ENCODE measurements around the gene ADNP.
"Not testable (repeated sequence)": the region's sequence is repeated elsewhere in the genome, so short reads cannot be mapped to it uniquely, and the experiment has no call there.

ADNP gene

DNA sequence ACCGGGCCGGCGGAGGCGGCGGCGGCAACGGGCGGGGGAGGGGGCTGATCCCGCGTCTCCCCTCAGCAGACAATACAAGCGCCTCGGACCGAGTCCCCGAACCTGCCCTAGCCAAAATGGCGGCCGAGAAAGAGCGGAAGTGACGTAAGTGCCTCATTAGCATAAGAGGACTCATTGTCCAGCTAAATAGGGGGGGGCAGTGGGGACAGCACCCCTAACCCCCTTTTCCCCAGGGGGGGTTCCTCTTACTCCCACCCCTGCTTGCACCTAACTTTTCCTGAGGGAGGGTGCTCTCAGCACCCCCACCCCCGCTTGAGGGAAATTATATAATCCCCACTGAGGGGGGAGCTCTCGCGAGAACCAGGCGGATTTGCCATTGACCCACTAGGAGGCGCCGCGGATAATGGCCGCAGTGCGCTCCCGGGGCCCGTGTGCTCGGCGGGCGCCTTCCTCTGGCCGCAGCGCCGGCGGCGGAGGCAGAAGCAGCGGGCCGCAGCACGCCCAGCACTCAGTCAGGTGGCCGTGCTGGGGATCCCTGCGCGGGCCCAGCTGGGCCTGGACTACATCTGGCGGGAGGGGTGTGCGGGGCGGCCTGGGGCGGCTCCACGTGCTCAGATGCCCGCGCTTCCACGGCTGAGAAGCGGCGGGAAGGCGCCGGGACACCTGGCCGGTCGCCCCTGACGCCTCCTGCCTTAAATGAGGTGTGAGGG, at the start of gene ADNP:
Gene ADNP, minus strand, starts transcription at position 132 of the 710 bp plus-strand sequence. CDS start 27,441 bp downstream, outside the sequence.
- TF ChIP-seq ZNF274 (IDR thresholded peaks at IDR 0.05; ENCODE audit: low read depth, low read length) = no peak
- peak within 1 kb of the TSS; percentile 99 for H3K4me3 ChIP-seq (ENCODE audit: low read length)

DNA sequence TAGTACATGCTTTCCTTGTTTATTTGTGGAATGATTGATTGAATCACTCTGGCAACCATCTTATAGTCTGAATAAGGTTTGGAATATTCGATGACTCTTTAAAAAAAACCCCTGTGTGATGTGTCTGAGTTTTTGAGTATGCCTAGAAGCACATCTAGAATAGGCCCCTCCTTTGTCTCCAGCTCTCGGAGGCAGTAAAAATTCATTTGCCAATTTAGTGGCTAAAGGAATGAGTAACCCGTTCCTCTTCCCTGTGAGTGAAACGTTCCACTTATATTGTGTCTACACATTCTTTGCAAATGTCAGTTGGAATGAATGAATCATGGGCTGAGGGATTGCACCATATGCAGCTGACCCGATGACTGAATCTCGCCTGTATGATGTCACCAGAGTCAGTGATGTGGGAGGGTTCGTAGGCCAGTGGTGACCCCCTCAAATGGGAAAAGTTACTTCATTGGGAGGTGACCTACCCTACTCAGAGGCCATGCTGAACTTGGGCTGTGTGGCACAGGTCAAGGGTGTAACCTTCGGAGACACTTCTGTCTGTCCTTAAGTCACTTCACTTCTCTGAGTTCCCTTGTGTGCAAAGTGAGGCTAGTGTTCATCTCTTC, 48.9 kb upstream of the ADNP start:
- H3K4me3 ChIP-seq (ENCODE audit: low read length) = no peak overlapping the region
- TF ChIP-seq ZNF274 (IDR thresholded peaks at IDR 0.05; ENCODE audit: low read depth, low read length) = no peak

DNA sequence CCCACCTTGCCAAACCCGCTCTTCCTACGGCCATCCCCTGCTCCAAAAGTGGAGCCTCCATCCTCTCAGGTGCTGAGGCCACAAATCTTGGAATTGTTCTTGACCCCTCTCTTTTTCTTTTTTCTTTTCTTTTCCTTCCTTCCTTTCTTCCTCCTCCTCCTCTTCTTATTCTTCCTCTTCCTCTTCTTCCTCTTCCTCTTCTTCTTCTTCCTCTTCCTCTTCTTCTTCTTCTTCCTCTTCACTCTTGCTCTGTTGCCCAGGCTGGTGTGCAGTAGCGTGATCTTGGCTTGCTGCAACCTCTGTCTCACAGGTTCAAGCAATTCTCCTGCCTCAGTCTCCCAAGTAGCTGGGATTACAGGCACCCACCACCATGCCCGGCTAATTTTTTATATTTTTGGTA, 47.3 kb upstream of the ADNP start:
- H3K4me3 ChIP-seq (ENCODE audit: low read length) = not testable (repeated sequence)

DNA sequence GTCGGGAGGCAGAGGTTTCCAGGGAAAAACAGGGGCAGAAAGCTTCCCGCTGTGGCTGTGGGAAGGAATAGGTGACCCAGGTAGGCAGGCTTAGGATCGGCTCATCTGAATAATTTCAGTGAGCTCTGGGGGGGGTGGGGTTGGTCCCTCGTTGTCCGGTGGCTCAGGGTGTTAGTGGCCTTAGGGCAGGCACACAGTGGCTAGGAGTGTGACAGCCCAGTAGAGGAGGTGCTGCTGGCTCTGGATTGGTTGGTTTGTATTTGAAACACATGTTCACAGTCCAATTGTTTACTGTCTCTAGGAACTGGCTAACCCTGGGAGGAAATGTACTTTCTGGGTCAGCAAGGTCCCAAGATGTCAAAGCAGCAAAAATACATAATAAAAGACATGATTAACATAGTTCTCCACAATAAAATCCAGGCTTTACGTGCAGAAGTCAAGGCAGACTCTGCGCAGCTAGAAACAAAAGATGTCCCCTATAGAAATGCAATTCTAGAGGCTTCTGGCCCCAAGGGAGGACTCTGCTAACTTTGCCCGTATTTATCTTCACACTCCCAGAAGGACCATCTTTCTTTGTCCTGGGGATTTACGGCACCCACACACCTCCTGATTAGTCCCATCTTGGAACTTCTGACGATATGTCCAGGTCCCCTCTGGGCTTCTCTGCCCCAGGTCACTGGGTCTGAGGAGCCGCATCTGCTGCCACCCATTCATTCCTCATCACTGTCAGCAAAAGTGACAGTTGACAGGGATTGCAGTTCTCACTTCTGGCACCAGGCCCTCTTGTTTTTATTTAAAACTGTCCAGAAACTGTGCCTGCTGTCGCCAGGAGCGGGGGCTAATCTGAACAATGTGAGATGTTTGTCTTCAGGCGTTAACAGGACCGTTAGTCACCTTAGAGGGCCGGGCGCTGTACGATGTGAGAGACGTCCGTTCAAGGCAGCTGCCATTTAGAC, 46.1 kb upstream of the ADNP start:
- H3K4me3 ChIP-seq (ENCODE audit: low read length) = no peak overlapping the region
- TF ChIP-seq ZNF274 (IDR thresholded peaks at IDR 0.05; ENCODE audit: low read depth, low read length) = no peak

DNA sequence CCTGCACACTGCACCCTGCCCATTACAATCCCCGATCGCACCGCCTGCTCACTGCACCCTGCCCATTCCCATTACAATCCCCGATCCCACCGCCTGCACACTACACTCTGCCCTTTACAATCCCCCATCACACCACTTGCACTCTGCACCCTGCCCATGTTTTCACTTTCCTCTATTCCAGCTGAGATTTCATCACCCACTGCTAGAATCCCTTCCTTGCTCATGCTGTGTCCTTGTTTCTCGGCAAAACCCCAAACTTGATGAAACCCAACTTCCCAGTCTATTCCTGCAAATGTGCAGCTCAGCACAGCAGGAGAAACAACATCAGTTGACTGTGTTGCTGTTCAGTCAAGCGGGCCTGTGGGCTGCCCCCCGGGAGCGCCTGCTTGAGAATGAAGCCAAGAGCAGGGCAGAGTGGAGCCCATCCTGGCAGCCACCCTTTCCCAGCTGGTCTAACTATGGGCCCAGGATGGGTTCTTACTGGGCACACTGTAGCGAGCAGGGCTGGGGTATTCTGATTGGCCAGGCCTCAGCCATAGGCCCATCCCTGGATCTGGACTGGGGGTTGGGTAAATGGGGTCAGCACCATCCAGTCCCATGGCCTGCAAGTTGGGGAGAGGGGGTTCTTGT, 44.6 kb upstream of the ADNP start:
- H3K4me3 ChIP-seq (ENCODE audit: low read length) = no peak overlapping the region
- TF ChIP-seq ZNF274 (IDR thresholded peaks at IDR 0.05; ENCODE audit: low read depth, low read length) = no peak

DNA sequence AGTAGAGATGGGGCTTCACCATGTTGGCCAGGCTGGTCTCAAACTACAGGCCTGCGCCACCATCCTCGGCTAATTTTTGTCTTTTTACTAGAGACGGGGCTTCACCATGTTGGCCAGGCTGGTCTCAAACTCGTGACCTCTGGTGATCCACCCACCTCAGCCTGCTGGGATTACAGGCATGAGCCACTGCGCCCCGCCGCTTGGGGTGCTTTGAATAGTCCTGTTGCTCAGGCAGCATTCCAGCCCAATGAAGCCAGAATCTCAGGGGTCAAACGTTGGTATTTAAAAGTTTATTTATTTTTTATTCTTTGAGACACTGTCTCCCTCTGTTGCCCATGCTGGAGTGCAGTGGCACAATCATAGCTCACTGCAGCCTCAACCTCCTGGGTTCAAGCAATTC, 38.7 kb upstream of the ADNP start:
- no peak for TF ChIP-seq ZNF274 (IDR thresholded peaks at IDR 0.05; ENCODE audit: low read depth, low read length)
- H3K4me3 ChIP-seq (ENCODE audit: low read length) = no peak overlapping the region

DNA sequence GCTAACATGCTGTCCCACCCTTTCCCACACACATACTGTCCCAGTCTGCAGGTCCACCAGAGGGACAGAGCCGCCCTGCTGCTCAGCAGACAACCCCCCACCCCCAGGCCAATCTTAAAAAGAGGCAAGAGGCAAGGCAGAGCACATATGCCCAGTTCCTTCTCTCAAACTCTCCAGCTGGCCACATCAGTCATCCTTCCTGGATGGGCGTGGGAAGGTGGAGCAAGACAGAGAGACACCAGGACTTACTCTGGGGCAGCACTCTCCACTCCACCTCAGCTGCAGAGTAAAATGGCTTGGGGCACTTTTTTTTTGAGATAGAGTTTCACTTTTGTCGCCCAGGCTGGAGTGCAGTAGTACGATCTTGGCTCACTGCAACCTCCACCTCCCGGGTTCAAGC, 38.2 kb upstream of the ADNP start:
- no peak for TF ChIP-seq ZNF274 (IDR thresholded peaks at IDR 0.05; ENCODE audit: low read depth, low read length)
- H3K4me3 ChIP-seq (ENCODE audit: low read length) = no peak overlapping the region

DNA sequence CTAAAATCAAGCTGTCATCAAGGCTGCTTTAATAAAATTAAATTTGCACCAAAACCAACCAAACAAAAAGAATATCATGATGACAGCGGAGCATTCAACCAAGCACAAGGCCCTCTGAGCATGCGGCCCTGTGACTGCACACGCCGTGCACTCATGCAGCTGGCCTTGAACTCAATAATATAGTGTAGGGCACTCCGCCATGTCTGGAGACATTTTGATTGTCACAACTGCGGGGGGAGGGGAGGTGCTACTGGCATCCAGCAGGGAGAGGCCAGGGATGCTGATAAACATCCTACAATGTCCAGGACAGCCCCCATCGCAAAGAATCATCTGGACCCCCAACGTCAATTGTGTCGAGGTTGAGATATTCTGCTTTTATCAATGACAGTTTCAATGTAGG, 37.1 kb upstream of the ADNP start:
- TF ChIP-seq ZNF274 (IDR thresholded peaks at IDR 0.05; ENCODE audit: low read depth, low read length) = no peak
- no peak overlapping the region for H3K4me3 ChIP-seq (ENCODE audit: low read length)

DNA sequence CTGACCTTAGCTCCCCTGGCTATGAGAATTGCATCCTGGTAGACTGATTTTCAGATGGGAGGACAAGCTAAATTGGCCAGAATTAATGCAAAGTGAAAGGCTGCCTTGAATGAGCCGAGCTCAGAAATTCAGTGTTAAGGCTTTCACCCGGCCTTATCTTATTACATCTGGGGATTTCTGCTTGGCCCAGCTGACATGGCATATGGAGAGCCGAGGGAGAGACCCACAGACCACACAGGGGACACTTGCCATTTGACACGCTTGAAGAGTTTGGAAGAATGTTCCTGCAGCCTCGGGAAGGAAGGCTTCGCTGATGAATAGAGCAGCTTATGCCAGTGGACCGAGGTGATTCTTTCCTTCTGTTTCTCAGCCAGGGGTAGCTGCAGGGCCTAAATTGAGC, 36.3 kb upstream of the ADNP start:
- TF ChIP-seq ZNF274 (IDR thresholded peaks at IDR 0.05; ENCODE audit: low read depth, low read length) = no peak
- no peak overlapping the region for H3K4me3 ChIP-seq (ENCODE audit: low read length)

DNA sequence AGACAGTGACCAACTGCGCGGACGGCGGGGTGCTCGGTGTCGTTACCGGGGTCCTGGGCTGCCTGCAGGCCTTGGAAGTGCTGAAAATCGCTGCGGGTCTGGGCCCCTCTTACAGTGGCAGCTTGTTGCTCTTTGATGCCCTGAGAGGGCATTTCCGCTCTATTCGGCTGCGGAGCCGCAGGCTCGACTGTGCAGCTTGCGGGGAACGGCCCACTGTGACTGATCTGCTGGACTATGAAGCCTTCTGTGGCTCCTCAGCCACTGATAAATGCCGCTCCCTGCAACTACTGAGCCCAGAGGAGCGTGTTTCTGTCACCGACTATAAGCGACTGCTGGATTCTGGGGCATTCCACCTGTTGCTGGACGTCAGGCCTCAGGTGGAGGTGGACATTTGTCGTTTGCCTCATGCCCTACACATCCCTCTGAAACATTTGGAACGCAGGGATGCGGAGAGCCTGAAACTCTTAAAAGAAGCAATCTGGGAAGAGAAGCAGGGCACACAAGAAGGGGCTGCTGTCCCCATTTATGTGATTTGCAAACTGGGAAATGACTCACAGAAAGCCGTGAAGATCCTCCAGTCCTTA, 28.4 kb upstream of the ADNP start:
- peak overlapping the region; percentile 91; the same call in 1 of the 2 replicates for H3K4me3 ChIP-seq (ENCODE audit: low read length)
- TF ChIP-seq ZNF274 (IDR thresholded peaks at IDR 0.05; ENCODE audit: low read depth, low read length) = no peak

DNA sequence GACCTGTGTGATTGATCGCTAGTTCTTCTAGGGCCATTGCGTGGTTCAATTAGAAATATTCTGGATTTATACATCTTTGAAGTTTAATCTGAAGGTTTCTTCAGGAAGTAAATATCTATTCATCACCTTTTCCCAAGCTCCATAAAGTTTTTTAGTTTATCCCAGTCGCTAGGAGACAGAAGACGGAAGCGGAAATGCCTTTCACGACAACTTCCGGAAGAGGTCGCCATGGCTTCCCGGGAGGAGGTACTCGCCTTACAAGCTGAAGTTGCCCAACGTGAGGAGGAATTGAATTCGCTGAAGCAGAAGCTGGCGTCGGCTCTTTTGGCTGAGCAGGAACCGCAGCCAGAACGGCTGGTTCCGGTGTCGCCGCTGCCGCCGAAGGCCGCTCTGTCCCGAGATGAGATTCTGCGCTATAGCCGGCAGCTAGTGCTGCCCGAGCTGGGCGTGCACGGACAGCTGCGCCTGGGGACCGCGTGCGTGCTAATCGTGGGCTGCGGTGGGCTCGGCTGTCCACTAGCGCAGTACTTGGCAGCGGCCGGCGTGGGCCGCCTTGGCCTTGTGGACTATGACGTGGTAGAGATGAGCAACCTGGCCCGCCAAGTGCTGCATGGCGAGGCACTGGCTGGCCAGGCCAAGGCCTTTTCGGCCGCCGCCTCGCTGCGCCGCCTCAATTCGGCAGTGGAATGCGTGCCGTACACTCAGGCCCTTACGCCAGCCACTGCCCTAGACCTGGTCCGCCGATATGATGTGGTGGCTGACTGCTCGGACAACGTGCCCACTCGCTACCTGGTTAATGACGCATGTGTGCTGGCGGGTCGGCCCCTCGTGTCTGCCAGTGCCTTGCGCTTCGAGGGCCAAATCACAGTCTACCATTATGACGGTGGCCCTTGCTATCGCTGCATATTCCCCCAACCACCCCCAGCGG, 27.6 kb upstream of the ADNP start, which contains the start of gene MOCS3:
Gene MOCS3, plus strand, starts transcription at position 204 of the 928 bp plus-strand sequence. Its CDS starts 25 bp downstream, at position 229.
- H3K4me3 ChIP-seq (ENCODE audit: low read length) = peak within 1 kb of the TSS; percentile 91
- no peak for TF ChIP-seq ZNF274 (IDR thresholded peaks at IDR 0.05; ENCODE audit: low read depth, low read length)

DNA sequence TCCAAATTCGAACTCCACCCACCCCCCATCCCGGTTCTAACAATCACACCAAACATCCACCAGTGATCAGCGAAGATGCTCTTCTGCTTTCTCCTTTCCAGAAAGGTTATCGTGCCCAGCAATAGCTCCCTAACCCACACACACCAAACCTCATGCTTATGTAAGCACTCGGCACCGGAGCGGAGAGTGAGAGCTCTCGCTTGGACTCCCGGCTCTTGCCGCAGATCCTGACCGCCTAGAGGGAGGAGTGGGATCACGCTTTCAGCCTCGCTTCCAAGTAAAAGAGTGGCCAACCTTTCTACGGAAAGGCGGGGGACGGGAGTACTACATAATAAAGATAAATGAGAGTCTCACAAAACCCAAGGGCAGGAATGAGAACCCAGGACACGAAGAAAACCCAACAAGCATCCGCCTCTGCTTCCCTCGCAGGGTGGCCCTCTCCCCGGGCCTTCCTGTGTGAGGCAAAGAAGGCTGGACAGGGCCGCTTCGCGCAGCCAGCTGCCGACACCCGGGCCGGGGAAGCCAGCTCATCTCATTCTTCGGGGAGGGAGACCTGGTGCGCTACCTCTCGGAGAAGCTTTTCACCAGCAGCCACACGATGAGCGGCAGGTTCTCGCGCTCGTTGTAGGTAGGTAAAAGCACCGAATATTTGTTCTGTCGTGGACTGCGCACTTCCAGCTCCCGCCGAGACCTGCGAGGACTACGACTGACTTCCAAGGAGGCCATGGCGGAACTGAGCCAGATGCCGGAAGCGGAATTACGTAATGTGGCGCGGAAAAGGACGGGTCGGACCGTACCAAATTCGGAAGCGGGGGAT, 26.8 kb upstream of the ADNP start, which contains the start of gene DPM1:
Gene DPM1, minus strand, starts transcription at position 735 of the 817 bp plus-strand sequence. Its CDS starts 9 bp downstream, at position 726.
- H3K4me3 ChIP-seq (ENCODE audit: low read length) = peak within 1 kb of the TSS; percentile 91
- no peak for TF ChIP-seq ZNF274 (IDR thresholded peaks at IDR 0.05; ENCODE audit: low read depth, low read length)
